ENCODE data around the gene NUCB1. TPM values are rescaled to one million over a fixed set of nuclear protein-coding genes. Genes with fewer than 3 reads are reported as not detected.

The NUCB1 gene
- total RNA-seq, 4 donors from 2014 or later, result 267 to 424 (median 371) TPM

DNA sequence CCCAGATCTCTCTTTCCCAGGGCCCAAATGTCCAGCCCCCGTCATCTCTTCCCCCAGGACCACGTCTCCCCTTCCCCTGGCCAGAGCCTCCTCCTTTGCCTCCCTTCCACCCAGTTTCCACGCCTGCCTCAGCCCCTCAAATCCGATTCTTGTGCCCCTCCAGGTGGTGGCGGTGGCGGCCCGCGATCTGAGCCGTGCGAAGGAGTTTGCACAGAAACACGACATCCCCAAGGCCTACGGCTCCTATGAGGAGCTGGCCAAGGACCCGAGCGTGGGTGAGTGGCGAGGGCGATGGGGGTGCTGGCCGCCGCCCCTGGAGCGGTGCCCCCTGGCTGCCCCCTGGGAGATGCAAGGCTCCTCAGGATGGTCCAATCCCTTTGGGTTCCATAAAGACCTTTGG lies 34.7 kb downstream of the NUCB1 start:
- no peak for DNase-seq
- no peak overlapping the region for H3K4me3 ChIP-seq (replicated peaks in 1 of 3)
- no peak overlapping the region for H3K27ac ChIP-seq
- intact Hi-C loops (cut with DNase I), result no loop called here
- H3K4me1 ChIP-seq, result peaks cover 0 to 7% of the 10 kb centered on the region in 2 donors
- H3K36me3 ChIP-seq, result no peaks in the 10 kb centered on the region
- no peaks in the 10 kb centered on the region for H3K9me3 ChIP-seq
- no peaks in the 10 kb centered on the region for H3K27me3 ChIP-seq
- 72 to 83% methylated on average over 17 to 19 of the region's 19 CpGs for WGBS, 2 donors
- TF ChIP-seq POLR2A (IDR thresholded peaks at IDR 0.05), result no peak
- TF ChIP-seq CTCF (IDR thresholded peaks at IDR 0.05), result no peak

- 94 to 95% methylated on average over 19 to 25 of the region's 25 CpGs for WGBS, 2 donors
Observed at GRCh38 chr19:48935864-48936263, 35.8 kb downstream of the NUCB1 start.

DNA sequence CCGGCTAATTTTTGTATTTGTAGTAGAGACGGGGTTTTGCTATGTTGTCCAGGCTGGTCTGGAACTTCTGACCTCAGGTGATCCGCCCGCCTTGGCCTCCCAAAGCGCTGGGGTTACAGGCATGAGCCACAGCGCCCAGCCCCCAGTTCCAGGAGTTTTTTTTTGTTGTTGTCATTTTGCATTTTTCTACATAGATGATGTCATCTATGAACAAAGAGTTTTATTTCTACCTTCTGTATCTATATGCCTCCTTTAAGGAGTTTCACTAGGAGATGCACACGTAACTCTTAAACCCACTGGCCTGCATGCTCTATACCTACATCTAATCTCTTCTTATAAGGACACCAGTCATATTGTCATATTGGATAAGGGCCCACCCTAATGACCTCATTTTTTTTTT lies 38.1 kb downstream of the NUCB1 start:
- Histone ChIP-seq H3K27me3 (no peaks in the 10 kb centered on the region), H3K4me3 (replicated peaks in 1 of 3) (no peak overlapping the region), H3K4me1 (peaks cover 0 to 6% of the 10 kb centered on the region in 2 donors), H3K9me3 (no peaks in the 10 kb centered on the region), H3K27ac (no peak overlapping the region), H3K36me3 (no peaks in the 10 kb centered on the region)
- 89 to 90% methylated on average over 7 of the region's 7 CpGs for WGBS, 2 donors
- TF ChIP-seq CTCF (IDR thresholded peaks at IDR 0.05) (no peak), POLR2A (IDR thresholded peaks at IDR 0.05) (no peak)
- no peak for DNase-seq
- intact Hi-C loops (cut with DNase I), result no loop called here

More at GRCh38 chr19:48935864-48936263, 35.8 kb downstream of the NUCB1 start:
- no peaks in the 10 kb centered on the region for H3K36me3 ChIP-seq
- H3K4me1 ChIP-seq, result peaks cover 0 to 7% of the 10 kb centered on the region in 2 donors
- intact Hi-C loops (cut with DNase I), result no loop called here
- no peaks in the 10 kb centered on the region for H3K9me3 ChIP-seq
- TF ChIP-seq CTCF (IDR thresholded peaks at IDR 0.05) (no peak), POLR2A (IDR thresholded peaks at IDR 0.05) (no peak)
- DNase-seq, result no peak
- no peak overlapping the region for H3K27ac ChIP-seq
- H3K4me3 ChIP-seq (replicated peaks in 1 of 3), result no peak overlapping the region
- no peaks in the 10 kb centered on the region for H3K27me3 ChIP-seq

DNA sequence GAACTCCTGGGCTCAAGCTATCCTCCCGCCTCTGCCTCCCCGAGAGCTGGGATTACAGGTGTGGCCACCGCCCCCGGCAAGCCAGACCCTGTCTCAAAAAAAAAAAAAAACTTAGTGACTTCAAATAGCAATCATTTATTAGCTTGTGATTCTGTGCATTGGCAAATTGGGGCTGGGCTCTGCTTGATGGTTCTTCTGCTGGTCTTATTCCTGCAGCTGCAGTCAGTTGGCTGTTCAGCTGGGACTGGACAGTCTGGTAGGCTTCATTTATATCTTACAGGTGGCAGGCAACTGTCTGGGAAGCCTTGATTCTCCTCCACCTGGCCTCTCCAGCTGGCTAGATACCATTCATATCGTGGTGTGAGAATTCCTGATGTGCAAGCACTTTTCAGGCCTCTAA lies 40.8 kb downstream of the NUCB1 start:
- no peaks in the 10 kb centered on the region for H3K36me3 ChIP-seq
- intact Hi-C loops (cut with DNase I), result no loop called here
- DNase-seq, result no peak
- no peaks in the 10 kb centered on the region for H3K4me1 ChIP-seq
- 84 to 100% methylated on average over 5 of the region's 5 CpGs for WGBS, 2 donors
- no peak overlapping the region for H3K27ac ChIP-seq
- TF ChIP-seq POLR2A (IDR thresholded peaks at IDR 0.05), result no peak
- TF ChIP-seq CTCF (IDR thresholded peaks at IDR 0.05), result no peak
- no peaks in the 10 kb centered on the region for H3K9me3 ChIP-seq
- no peak overlapping the region for H3K4me3 ChIP-seq (replicated peaks in 1 of 3)
- H3K27me3 ChIP-seq, result no peaks in the 10 kb centered on the region

DNA sequence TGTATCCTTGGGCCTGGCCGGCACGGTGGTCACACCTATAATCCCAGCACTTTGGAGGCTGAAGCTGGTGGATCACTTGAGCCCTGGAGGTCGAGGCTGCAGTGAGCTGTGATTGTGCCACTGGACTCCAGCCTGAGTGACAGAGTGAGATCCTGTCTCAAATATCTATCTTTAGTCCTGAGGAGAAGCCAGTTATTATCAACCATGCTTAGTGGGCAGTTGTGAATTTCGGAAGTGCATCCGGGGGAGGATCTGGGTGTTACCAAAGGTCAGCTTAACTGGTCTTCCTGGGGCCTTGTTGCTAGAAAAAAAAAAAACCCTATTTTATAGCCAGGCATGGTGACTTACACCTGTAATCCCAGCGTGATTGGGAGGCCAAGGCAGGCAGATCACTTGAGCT lies 43.0 kb downstream of the NUCB1 start:
- Histone ChIP-seq H3K27me3 (no peaks in the 10 kb centered on the region), H3K36me3 (no peaks in the 10 kb centered on the region), H3K4me1 (no peaks in the 10 kb centered on the region), H3K4me3 (replicated peaks in 1 of 3) (no peak overlapping the region), H3K27ac (no peak overlapping the region), H3K9me3 (no peaks in the 10 kb centered on the region)
- TF ChIP-seq POLR2A (IDR thresholded peaks at IDR 0.05) (no peak), CTCF (IDR thresholded peaks at IDR 0.05) (no peak)
- intact Hi-C loops (cut with DNase I), result no loop called here
- no peak for DNase-seq
- WGBS, 2 donors, result 91 to 94% methylated on average over 6 of the region's 6 CpGs

Data from thyroid gland (tissue), 4 donors.